C4-2B (cell line): ENCODE measurements around the gene TCHP.

Source experiments
- CTCF ChIP-seq: fragments of 450-650 bp; conservative IDR thresholded peaks from 2 replicates; pipeline ENCODE4 v1.5.1; 2017; ENCODE audit warnings: mild to moderate bottlenecking
- ZFX ChIP-seq: fragments of 450-650 bp; IDR thresholded peaks from 2 replicates; pipeline ENCODE4 v1.6.1; 2017

- TF ChIP-seq CTCF = no peak
- TF ChIP-seq ZFX = no peak
Observed at GRCh38 chr12:109925185-109925840, 25.2 kb downstream of the TCHP start.
